Cortex of kidney (tissue), 1 donor: ENCODE data around the gene RAMP1.

Experiments used
- DNase-seq: peaks from one replicate; lab custom pipeline; 2025; lab: John Stamatoyannopoulos, UW

Gene RAMP1

GRCh38 chr2:237876951-237877491, 17.6 kb downstream of the RAMP1 start:
- DNase-seq: no peak

- DNase-seq: no peak
These were observed 18.3 kb downstream of the RAMP1 start for GRCh38 chr2:237877576-237878307.

GRCh38 chr2:237878321-237879057, 19.1 kb downstream of the RAMP1 start:
- DNase-seq: no peak

- no peak for DNase-seq
These were observed 19.6 kb downstream of the RAMP1 start for GRCh38 chr2:237879058-237879430.

GRCh38 chr2:237879991-237880560, 20.7 kb downstream of the RAMP1 start:
- no peak for DNase-seq

GRCh38 chr2:237882510-237883481, 23.4 kb downstream of the RAMP1 start:
- DNase-seq: no peak

GRCh38 chr2:237883951-237884446, 24.6 kb downstream of the RAMP1 start:
- DNase-seq: no peak

GRCh38 chr2:237884681-237885080, 25.3 kb downstream of the RAMP1 start:
- DNase-seq: no peak

GRCh38 chr2:237885111-237885930, 25.9 kb downstream of the RAMP1 start:
- DNase-seq: no peak

GRCh38 chr2:237885931-237886684, 26.7 kb downstream of the RAMP1 start:
- no peak for DNase-seq

GRCh38 chr2:237886685-237887481, 27.5 kb downstream of the RAMP1 start:
- DNase-seq: no peak

GRCh38 chr2:237888389-237888788, 29.0 kb downstream of the RAMP1 start:
- no peak for DNase-seq

- no peak for DNase-seq
These were observed 29.6 kb downstream of the RAMP1 start for GRCh38 chr2:237889016-237889415.

GRCh38 chr2:237889811-237890210, 30.4 kb downstream of the RAMP1 start:
- DNase-seq: no peak

GRCh38 chr2:237892478-237892877, 33.1 kb downstream of the RAMP1 start:
- no peak for DNase-seq

GRCh38 chr2:237892984-237893595, 33.7 kb downstream of the RAMP1 start:
- DNase-seq: no peak

GRCh38 chr2:237894396-237894979, 35.1 kb downstream of the RAMP1 start:
- DNase-seq: no peak

- DNase-seq: no peak
These were observed 35.6 kb downstream of the RAMP1 start for GRCh38 chr2:237894986-237895543.
